Smooth muscle cell (in vitro differentiated cells): ENCODE data around the gene AGPAT3. TPM values are rescaled to one million over a fixed set of nuclear protein-coding genes. Genes with fewer than 3 reads are reported as not detected.
"Not testable (repeated sequence)": the region's sequence is repeated elsewhere in the genome, so short reads cannot be mapped to it uniquely, and the experiment has no call there.

Source experiments
- DNase-seq: peaks from one replicate; lab custom pipeline; 2025; ENCODE audit not compliant: unreplicated experiment; lab: John Stamatoyannopoulos, UW
- H2AFZ ChIP-seq: fragments of 200-600 bp; sonication (generic); 2 replicates; pipeline ENCODE4 v1.6.0; 2016; ENCODE audit warnings: antibody characterized with exemption, low read depth, mild to moderate bottlenecking
- H3F3A ChIP-seq: fragments of 200-600 bp; sonication (generic); 2 replicates; pipeline ENCODE4 v1.6.0; 2017; ENCODE audit warnings: antibody characterized with exemption, low read depth
- H3K27ac ChIP-seq: fragments of 200-600 bp; sonication (generic); 2 replicates; pipeline ENCODE4 v1.5.1; 2016; ENCODE audit warnings: low read depth, mild to moderate bottlenecking
- H3K27me3 ChIP-seq: fragments of 200-600 bp; sonication (generic); 2 replicates; pipeline ENCODE4 v1.6.1; 2016; ENCODE audit warnings: low read depth, mild to moderate bottlenecking
- H3K36me3 ChIP-seq: fragments of 200-600 bp; sonication (generic); 2 replicates; pipeline ENCODE4 v1.5.1; 2016; ENCODE audit warnings: low read depth
- H3K4me1 ChIP-seq: fragments of 200-600 bp; sonication (generic); 2 replicates; pipeline ENCODE4 v1.5.1; 2016; ENCODE audit warnings: low read depth
- H3K4me2 ChIP-seq: fragments of 200-600 bp; sonication (generic); 2 replicates; pipeline ENCODE4 v1.6.0; 2016; ENCODE audit warnings: mild to moderate bottlenecking
- H3K4me3 ChIP-seq: fragments of 200-600 bp; sonication (generic); 2 replicates; pipeline ENCODE4 v1.5.1; 2016; ENCODE audit warnings: mild to moderate bottlenecking
- H3K79me2 ChIP-seq: fragments of 200-600 bp; sonication (generic); 2 replicates; pipeline ENCODE4 v1.6.0; 2016; ENCODE audit warnings: low read depth, mild to moderate bottlenecking
- H3K9ac ChIP-seq: fragments of 200-600 bp; sonication (generic); 2 replicates; pipeline ENCODE4 v1.6.0; 2016; ENCODE audit warnings: low read depth
- H3K9me3 ChIP-seq: fragments of 200-600 bp; sonication (generic); replicated peaks from 2 replicates; pipeline ENCODE4 v1.5.1; 2016; ENCODE audit warnings: low read depth
- H4K20me1 ChIP-seq: fragments of 200-600 bp; sonication (generic); 2 replicates; pipeline ENCODE4 v1.6.0; 2016; ENCODE audit warnings: low read depth
- CTCF ChIP-seq: fragments of 200-600 bp; sonication (generic); IDR thresholded peaks from 2 replicates; pipeline ENCODE4 v1.5.1; 2017; ENCODE audit warnings: borderline replicate concordance, mild to moderate bottlenecking, antibody characterized with exemption; ENCODE audit not compliant: insufficient read depth, poor library complexity, severe bottlenecking
- WGBS: methylation state at CpG from one replicate; pipeline ENCODE4 v1.1.7; 2016; ENCODE audit warnings: low lambda C conversion rate; 5-methylcytosine and 5-hydroxymethylcytosine counted together
- polyA plus RNA-seq: library from polyadenylated mRNA; unstranded; fragments of >200 nt; fragmentation: Nextera tagmentation; extraction: Ambion mirVana; gene quantifications from 2 replicates; pipeline ENCODE4 v1.2.1, GENCODE V29; 2016
- total RNA-seq: library from RNA; depleted of rRNA; stranded (reverse); fragments of >200 nt; gene quantifications from 2 replicates; pipeline ENCODE4 v1.2.3, GENCODE V29; 2014

The AGPAT3 gene
- total and polyA plus RNA-seq, 2 experiments from 2014 or later: 10.9 to 17.2 TPM

- no peak overlapping the region for H3K27ac ChIP-seq
- H3F3A ChIP-seq: no peaks in the 10 kb centered on the region
- TF ChIP-seq CTCF: no peak
- no peak overlapping the region for H2AFZ ChIP-seq
- no peaks in the 10 kb centered on the region for H3K9me3 ChIP-seq
- WGBS: 99% methylated on average over 4 of the region's 4 CpGs
- peaks cover 52% of the 10 kb centered on the region for H3K79me2 ChIP-seq
- no peak for DNase-seq
- no peaks in the 10 kb centered on the region for H3K36me3 ChIP-seq
- H4K20me1 ChIP-seq: peaks cover 48% of the 10 kb centered on the region
- no peaks in the 10 kb centered on the region for H3K4me1 ChIP-seq
- H3K9ac ChIP-seq: no peak overlapping the region
- no peaks in the 10 kb centered on the region for H3K27me3 ChIP-seq
- H3K4me2 ChIP-seq: no peak overlapping the region
- H3K4me3 ChIP-seq: no peak overlapping the region
These were observed 30.2 kb downstream of the AGPAT3 start for GRCh38 chr21:43895196-43895595.

GRCh38 chr21:43896696-43897299 lies 31.8 kb downstream of the AGPAT3 start:
- Histone ChIP-seq H4K20me1 (peaks cover 61% of the 10 kb centered on the region), H3K79me2 (peaks cover 50% of the 10 kb centered on the region)
- H3K27ac ChIP-seq, H3K4me2 ChIP-seq, H3K9me3 ChIP-seq, DNase-seq, H3K4me1 ChIP-seq, H3K27me3 ChIP-seq, H3K9ac ChIP-seq, H3K36me3 ChIP-seq, H2AFZ ChIP-seq, H3F3A ChIP-seq, H3K4me3 ChIP-seq: not testable (repeated sequence)
- WGBS: 92% methylated on average over 5 of the region's 8 CpGs

- Histone ChIP-seq H3K27me3 (no peaks in the 10 kb centered on the region), H3K79me2 (peaks cover 38% of the 10 kb centered on the region), H3K9me3 (no peaks in the 10 kb centered on the region), H3K36me3 (no peaks in the 10 kb centered on the region), H2AFZ (no peak overlapping the region), H3K4me1 (no peaks in the 10 kb centered on the region), H3K4me3 (no peak overlapping the region), H3K4me2 (no peak overlapping the region), H3K9ac (no peak overlapping the region), H3K27ac (no peak overlapping the region), H3F3A (no peaks in the 10 kb centered on the region), H4K20me1 (peaks cover 69% of the 10 kb centered on the region)
- TF ChIP-seq CTCF: no peak
- no peak for DNase-seq
- 92% methylated on average over 23 of the region's 23 CpGs for WGBS
These were observed 34.5 kb downstream of the AGPAT3 start for GRCh38 chr21:43899307-43900077.

GRCh38 chr21:43900078-43900385 lies 35.0 kb downstream of the AGPAT3 start:
- no peaks in the 10 kb centered on the region for H3K9me3 ChIP-seq
- H3K27me3 ChIP-seq: no peaks in the 10 kb centered on the region
- H2AFZ ChIP-seq: no peak overlapping the region
- H3F3A ChIP-seq: no peaks in the 10 kb centered on the region
- no peak overlapping the region for H3K4me2 ChIP-seq
- H3K4me1 ChIP-seq: no peaks in the 10 kb centered on the region
- no peak overlapping the region for H3K9ac ChIP-seq
- H3K4me3 ChIP-seq: no peak overlapping the region
- WGBS: 90% methylated on average over 1 of the region's 1 CpG
- H3K27ac ChIP-seq: no peak overlapping the region
- TF ChIP-seq CTCF: no peak
- H3K36me3 ChIP-seq: no peaks in the 10 kb centered on the region
- DNase-seq: no peak
- H3K79me2 ChIP-seq: peaks cover 32% of the 10 kb centered on the region
- peaks cover 73% of the 10 kb centered on the region for H4K20me1 ChIP-seq
